Measurements from ENCODE around the gene LMBR1L. TPM values are rescaled to one million over a fixed set of nuclear protein-coding genes. Genes with fewer than 3 reads are reported as not detected.

LMBR1L gene
- total and polyA plus RNA-seq, 2 of the 13 experiments (the other 11 are each of a cell fraction or from before 2014, with no cell fraction given): 12.2 to 65.9 TPM

DNA sequence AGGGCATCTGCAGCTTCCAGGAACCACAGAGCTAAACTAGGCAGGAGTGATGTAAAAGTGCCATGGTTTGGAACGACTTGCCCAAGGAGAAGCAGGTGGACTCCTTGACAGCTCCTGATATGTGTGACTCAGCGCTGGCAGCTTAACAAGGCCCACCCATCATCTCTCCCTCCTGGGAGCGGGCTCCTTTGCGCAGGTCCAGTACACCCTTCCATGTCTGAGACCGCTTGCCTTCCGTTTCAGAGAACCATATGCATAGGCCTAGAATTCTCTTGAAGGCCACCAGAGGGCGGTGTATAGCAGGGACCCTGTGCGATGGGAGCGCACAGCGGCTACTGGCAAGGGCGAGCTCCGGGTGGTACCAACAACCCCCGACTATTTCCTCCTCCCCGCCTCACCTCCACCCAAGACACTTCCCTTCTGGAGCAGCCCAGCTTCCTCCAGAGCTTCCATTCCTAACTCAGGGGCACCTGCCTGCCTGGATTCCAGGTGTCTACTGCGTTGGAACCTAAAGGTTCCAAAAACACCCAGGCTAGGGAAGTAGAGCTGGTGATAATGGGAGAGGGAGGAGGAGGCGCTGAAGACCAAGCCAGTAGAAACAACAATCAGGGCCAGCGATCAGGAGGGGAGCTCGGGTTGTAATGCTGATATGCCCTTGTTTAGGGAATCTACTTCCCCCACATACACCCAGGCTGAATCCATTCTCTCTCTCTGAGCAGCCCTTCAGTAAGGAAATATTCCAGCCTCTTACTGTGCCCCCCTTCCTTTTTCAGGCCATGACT, 22.3 kb downstream of the LMBR1L start (continued):
- TF ChIP-seq ZNF556 (CRISPR knock-in tag; IDR thresholded peaks at IDR 0.05; ENCODE audit: borderline replicate concordance) (no peak), ARID2 (CRISPR knock-in tag; IDR thresholded peaks at IDR 0.05; ENCODE audit: borderline replicate concordance) (no peak), STAT5B (CRISPR knock-in tag; IDR thresholded peaks at IDR 0.05) (no peak), XRCC5 (optimal IDR thresholded peaks at IDR 0.05; ENCODE audit: low read length) (peak; percentile 82), CCDC6 (CRISPR knock-in tag; IDR thresholded peaks at IDR 0.05) (no peak), RFX1 (IDR thresholded peaks at IDR 0.05) (no peak), EEA1 (CRISPR knock-in tag; IDR thresholded peaks at IDR 0.05; ENCODE audit: borderline replicate concordance) (no peak), ZMYM4 (CRISPR knock-in tag; IDR thresholded peaks at IDR 0.05) (0 out of 2 replicates have a peak, but pooled peaks have one; percentile 31), ELF3 (CRISPR knock-in tag; IDR thresholded peaks at IDR 0.05) (0 out of 2 replicates have a peak, but pooled peaks have one; percentile 19), ZNF251 (CRISPR knock-in tag; IDR thresholded peaks at IDR 0.05) (no peak), NCOA5 (CRISPR knock-in tag; IDR thresholded peaks at IDR 0.05) (no peak), ZFYVE20 (CRISPR knock-in tag; IDR thresholded peaks at IDR 0.05; ENCODE audit: borderline replicate concordance, low read depth) (no peak), SNAPC2 (CRISPR knock-in tag; IDR thresholded peaks at IDR 0.05) (no peak)
- TF ChIP-seq, protein P1, sequence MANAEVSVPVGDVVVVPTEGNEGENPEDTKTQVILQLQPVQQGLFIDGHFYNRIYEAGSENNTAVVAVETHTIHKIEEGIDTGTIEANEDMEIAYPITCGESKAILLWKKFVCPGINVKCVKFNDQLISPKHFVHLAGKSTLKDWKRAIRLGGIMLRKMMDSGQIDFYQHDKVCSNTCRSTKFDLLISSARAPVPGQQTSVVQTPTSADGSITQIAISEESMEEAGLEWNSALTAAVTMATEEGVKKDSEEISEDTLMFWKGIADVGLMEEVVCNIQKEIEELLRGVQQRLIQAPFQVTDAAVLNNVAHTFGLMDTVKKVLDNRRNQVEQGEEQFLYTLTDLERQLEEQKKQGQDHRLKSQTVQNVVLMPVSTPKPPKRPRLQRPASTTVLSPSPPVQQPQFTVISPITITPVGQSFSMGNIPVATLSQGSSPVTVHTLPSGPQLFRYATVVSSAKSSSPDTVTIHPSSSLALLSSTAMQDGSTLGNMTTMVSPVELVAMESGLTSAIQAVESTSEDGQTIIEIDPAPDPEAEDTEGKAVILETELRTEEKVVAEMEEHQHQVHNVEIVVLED (CRISPR knock-in tag; IDR thresholded peaks at IDR 0.05; ENCODE audit: borderline replicate concordance): no peak
- TF ChIP-seq, protein P2, sequence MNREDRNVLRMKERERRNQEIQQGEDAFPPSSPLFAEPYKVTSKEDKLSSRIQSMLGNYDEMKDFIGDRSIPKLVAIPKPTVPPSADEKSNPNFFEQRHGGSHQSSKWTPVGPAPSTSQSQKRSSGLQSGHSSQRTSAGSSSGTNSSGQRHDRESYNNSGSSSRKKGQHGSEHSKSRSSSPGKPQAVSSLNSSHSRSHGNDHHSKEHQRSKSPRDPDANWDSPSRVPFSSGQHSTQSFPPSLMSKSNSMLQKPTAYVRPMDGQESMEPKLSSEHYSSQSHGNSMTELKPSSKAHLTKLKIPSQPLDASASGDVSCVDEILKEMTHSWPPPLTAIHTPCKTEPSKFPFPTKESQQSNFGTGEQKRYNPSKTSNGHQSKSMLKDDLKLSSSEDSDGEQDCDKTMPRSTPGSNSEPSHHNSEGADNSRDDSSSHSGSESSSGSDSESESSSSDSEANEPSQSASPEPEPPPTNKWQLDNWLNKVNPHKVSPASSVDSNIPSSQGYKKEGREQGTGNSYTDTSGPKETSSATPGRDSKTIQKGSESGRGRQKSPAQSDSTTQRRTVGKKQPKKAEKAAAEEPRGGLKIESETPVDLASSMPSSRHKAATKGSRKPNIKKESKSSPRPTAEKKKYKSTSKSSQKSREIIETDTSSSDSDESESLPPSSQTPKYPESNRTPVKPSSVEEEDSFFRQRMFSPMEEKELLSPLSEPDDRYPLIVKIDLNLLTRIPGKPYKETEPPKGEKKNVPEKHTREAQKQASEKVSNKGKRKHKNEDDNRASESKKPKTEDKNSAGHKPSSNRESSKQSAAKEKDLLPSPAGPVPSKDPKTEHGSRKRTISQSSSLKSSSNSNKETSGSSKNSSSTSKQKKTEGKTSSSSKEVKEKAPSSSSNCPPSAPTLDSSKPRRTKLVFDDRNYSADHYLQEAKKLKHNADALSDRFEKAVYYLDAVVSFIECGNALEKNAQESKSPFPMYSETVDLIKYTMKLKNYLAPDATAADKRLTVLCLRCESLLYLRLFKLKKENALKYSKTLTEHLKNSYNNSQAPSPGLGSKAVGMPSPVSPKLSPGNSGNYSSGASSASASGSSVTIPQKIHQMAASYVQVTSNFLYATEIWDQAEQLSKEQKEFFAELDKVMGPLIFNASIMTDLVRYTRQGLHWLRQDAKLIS (CRISPR knock-in tag; IDR thresholded peaks at IDR 0.05): no peak
- TF ChIP-seq, protein P3, sequence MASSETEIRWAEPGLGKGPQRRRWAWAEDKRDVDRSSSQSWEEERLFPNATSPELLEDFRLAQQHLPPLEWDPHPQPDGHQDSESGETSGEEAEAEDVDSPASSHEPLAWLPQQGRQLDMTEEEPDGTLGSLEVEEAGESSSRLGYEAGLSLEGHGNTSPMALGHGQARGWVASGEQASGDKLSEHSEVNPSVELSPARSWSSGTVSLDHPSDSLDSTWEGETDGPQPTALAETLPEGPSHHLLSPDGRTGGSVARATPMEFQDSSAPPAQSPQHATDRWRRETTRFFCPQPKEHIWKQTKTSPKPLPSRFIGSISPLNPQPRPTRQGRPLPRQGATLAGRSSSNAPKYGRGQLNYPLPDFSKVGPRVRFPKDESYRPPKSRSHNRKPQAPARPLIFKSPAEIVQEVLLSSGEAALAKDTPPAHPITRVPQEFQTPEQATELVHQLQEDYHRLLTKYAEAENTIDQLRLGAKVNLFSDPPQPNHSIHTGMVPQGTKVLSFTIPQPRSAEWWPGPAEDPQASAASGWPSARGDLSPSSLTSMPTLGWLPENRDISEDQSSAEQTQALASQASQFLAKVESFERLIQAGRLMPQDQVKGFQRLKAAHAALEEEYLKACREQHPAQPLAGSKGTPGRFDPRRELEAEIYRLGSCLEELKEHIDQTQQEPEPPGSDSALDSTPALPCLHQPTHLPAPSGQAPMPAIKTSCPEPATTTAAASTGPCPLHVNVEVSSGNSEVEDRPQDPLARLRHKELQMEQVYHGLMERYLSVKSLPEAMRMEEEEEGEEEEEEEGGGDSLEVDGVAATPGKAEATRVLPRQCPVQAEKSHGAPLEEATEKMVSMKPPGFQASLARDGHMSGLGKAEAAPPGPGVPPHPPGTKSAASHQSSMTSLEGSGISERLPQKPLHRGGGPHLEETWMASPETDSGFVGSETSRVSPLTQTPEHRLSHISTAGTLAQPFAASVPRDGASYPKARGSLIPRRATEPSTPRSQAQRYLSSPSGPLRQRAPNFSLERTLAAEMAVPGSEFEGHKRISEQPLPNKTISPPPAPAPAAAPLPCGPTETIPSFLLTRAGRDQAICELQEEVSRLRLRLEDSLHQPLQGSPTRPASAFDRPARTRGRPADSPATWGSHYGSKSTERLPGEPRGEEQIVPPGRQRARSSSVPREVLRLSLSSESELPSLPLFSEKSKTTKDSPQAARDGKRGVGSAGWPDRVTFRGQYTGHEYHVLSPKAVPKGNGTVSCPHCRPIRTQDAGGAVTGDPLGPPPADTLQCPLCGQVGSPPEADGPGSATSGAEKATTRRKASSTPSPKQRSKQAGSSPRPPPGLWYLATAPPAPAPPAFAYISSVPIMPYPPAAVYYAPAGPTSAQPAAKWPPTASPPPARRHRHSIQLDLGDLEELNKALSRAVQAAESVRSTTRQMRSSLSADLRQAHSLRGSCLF (CRISPR knock-in tag; IDR thresholded peaks at IDR 0.05; ENCODE audit: borderline replicate concordance): no peak
- TF ChIP-seq, protein P4, sequence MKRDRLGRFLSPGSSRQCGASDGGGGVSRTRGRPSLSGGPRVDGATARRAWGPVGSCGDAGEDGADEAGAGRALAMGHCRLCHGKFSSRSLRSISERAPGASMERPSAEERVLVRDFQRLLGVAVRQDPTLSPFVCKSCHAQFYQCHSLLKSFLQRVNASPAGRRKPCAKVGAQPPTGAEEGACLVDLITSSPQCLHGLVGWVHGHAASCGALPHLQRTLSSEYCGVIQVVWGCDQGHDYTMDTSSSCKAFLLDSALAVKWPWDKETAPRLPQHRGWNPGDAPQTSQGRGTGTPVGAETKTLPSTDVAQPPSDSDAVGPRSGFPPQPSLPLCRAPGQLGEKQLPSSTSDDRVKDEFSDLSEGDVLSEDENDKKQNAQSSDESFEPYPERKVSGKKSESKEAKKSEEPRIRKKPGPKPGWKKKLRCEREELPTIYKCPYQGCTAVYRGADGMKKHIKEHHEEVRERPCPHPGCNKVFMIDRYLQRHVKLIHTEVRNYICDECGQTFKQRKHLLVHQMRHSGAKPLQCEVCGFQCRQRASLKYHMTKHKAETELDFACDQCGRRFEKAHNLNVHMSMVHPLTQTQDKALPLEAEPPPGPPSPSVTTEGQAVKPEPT (CRISPR knock-in tag; IDR thresholded peaks at IDR 0.05; ENCODE audit: low read depth): no peak
